GM23338 (cell line): Measurements from ENCODE around the gene SPINK2. TPM values are rescaled to one million over a fixed set of nuclear protein-coding genes. Genes with fewer than 3 reads are reported as not detected.

Source experiments
- CREB1 ChIP-seq: fragments of 250-450 bp; sonication (Bioruptor Pico); IDR thresholded peaks from 2 replicates; pipeline ENCODE4 v1.5.0; 2020; ENCODE audit warnings: low read depth, mild to moderate bottlenecking, moderate library complexity
- ETS1 ChIP-seq: IDR thresholded peaks from 2 replicates; pipeline ENCODE4 v1.6.1; 2016; ENCODE audit warnings: antibody characterized with exemption
- EZH2 ChIP-seq: fragments of 200-600 bp; sonication (generic); IDR thresholded peaks from one replicate; pipeline ENCODE4 v1.8.0; 2017; ENCODE audit warnings: antibody characterized with exemption, mild to moderate bottlenecking, low read depth; ENCODE audit not compliant: unreplicated experiment
- JUNB ChIP-seq: IDR thresholded peaks from one replicate; pipeline ENCODE4 v1.6.1; 2016; ENCODE audit warnings: antibody characterized with exemption; ENCODE audit not compliant: unreplicated experiment
- POLR2AphosphoS5 ChIP-seq: IDR thresholded peaks from 2 replicates; pipeline ENCODE4 v1.6.1; 2016; ENCODE audit warnings: antibody characterized with exemption, low read depth
- REST ChIP-seq: IDR thresholded peaks from one replicate; pipeline ENCODE4 v1.6.1; 2018; ENCODE audit warnings: antibody characterized with exemption; ENCODE audit not compliant: unreplicated experiment
- ZNF462 ChIP-seq: fragments of 250-450 bp; sonication (Bioruptor Pico); IDR thresholded peaks from 2 replicates; pipeline ENCODE4 v1.5.0; 2020; ENCODE audit warnings: mild to moderate bottlenecking, moderate library complexity
- polyA plus RNA-seq: library from polyadenylated mRNA; unstranded; fragments of >200 nt; fragmentation: Nextera tagmentation; extraction: Ambion mirVana; gene quantifications from 2 replicates; pipeline ENCODE4 v1.2.1, GENCODE V29; 2016
- total RNA-seq: library from RNA; depleted of rRNA; stranded (reverse); fragments of >200 nt; shearing (Covaris generic); gene quantifications from 2 replicates; pipeline ENCODE4 v1.2.3, GENCODE V29; 2014

SPINK2 gene
- total and polyA plus RNA-seq, 2 experiments from 2014 or later, result 0.73 to 6.4 TPM

GRCh38 chr4:56861360-56861759 lies 39.9 kb upstream of the SPINK2 start (continued):
- TF ChIP-seq ZNF462 (CRISPR knock-in tag), result no peak
- TF ChIP-seq POLR2AphosphoS5, result no peak
- no peak for TF ChIP-seq JUNB
- TF ChIP-seq ETS1, result no peak
- no peak for TF ChIP-seq REST
- no peak for TF ChIP-seq CREB1 (CRISPR knock-in tag)
- TF ChIP-seq EZH2, result no peak
